A549 treated with AZD9567 at 1 μM for 4 hours (cell line): Measurements from ENCODE around the gene NINL. TPM values are rescaled to one million over a fixed set of nuclear protein-coding genes. Genes with fewer than 3 reads are reported as not detected.

Source experiments
- total RNA-seq: library from RNA; stranded (reverse); fragments of 200-300 nt; extraction: Qiagen RNA extraction; gene quantifications from 5 replicates; pipeline ENCODE4 v1.2.3, GENCODE V29; 2022; ENCODE audit not compliant: insufficient read depth

Gene NINL
- 13.4 to 15.8 TPM (median 14.8 TPM) in 5 replicates for total RNA-seq

GRCh38 chr20:25584905-25585704, at the start of gene NINL:
Gene NINL, minus strand, starts transcription at chr20:25585531. Its CDS starts 58,944 bp downstream, at chr20:25526587.

GRCh38 chr20:25623736-25624499, 38.6 kb upstream of the NINL start, which contains the start of gene NANP:
Gene NANP, minus strand, starts transcription at chr20:25624014. Its CDS starts 66 bp downstream, at chr20:25623948.

GRCh38 chr20:25407311-25408169, 177.8 kb downstream of the NINL start, which contains the start of gene GINS1:
Gene GINS1, plus strand, starts transcription at chr20:25407673. Its CDS starts 148 bp downstream, at chr20:25407821.

Other genes with a start within 250 kb of the NINL start
- 99.0 to 138 TPM (median 128 TPM) in 5 replicates for gene ABHD12, start 194.7 kb downstream of the NINL start, total RNA-seq
- 27.6 to 35.7 TPM (median 32.4 TPM) in 5 replicates for gene GINS1, start 177.9 kb downstream of the NINL start, total RNA-seq
- 7.6 to 9.6 TPM (median 8.2 TPM) in 5 replicates for gene NANP, start 38.5 kb upstream of the NINL start, total RNA-seq
- gene ZNF337, start 111.3 kb upstream of the NINL start, total RNA-seq = 16.5 to 21.4 TPM (median 17.7 TPM) in 5 replicates